ENCODE results near the gene TRIM67.
A peak's percentile ranks its signal among the peaks of the same experiment; 100 is the strongest.
"Not testable (repeated sequence)": the region's sequence is repeated elsewhere in the genome, so short reads cannot be mapped to it uniquely, and the experiment has no call there.

TRIM67 gene

DNA sequence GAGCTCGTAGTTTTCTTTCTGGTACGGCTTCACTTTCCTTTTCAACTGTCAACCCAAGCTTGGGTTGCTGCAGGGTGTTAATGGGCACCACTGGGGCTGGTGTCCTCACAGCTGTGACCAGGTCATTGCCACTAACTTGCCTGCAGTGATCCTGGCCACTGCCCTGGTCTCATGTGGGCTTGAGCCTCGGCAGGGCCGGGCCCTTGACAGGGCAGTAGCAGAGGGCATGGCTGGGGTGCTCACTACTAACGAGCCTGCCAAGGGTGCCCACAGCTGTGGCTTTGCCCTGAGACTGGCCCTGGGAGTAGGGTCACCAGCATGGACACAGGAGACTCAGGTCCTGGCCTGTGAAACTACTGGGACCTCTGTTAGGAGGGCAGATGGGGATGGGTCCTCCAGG, 47.7 kb downstream of the TRIM67 start:
- no peak for DNase-seq

- DNase-seq = no peak
Measured at GRCh38 chr1:231210126-231210525, 48.3 kb downstream of the TRIM67 start.

- peak; percentile 27 for DNase-seq
Measured at GRCh38 chr1:231211005-231211857, 49.4 kb downstream of the TRIM67 start.

DNA sequence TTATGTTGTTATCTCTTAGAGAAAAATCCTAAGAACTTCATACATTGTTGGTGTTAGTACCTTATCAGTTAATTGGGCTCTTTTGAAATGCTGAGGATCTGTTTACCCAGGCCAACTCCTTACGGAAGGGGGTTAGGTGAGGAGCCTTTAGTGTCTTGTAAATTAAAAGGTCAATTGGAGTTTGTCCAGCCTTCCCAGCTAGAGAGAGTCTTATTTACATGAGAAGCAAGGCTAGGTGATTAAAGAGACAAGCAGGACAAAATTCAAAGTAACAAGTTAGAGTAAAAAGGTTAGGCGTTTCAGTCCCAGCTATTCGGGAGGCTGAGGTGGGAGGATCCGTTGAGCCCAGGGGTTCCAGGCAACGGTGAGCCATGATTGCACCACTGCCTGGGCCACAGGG, 50.4 kb downstream of the TRIM67 start:
- DNase-seq = not testable (repeated sequence)

DNA sequence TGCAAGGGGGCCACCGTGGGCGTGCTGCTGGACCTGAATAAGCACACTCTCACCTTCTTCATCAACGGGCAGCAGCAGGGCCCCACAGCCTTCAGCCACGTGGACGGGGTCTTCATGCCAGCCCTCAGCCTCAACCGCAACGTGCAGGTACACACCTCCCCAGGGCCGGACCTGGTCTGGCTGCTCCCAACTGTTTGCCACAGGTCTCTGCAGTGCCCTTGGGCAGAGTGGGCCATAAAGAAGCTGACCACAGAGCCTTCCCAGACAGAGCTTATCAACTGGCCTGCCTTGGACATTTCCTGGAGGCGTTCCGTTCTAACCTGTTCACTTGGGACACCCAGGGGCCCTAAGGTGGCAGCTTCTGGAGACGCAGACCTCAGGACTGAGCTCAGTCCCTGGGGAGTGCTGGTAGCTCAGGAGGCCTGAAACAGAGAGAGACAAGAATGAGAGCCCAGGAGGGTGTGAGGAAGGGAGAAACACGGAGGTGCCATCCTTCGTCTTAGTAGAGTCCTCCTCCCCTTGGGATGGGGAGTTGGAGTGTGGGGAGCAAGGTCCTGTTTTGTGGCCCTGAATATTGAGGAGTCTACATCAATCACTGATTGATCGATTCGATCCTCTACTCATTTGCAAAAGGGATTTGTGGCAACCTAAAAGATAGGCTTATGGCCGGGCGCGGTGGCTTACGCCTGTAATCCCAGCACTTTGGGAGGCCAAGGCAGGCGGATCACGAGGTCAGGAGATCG, 52.1 kb downstream of the TRIM67 start:
- no peak for DNase-seq

GRCh38 chr1:231214918-231215680, 53.2 kb downstream of the TRIM67 start:
- DNase-seq = no peak

DNA sequence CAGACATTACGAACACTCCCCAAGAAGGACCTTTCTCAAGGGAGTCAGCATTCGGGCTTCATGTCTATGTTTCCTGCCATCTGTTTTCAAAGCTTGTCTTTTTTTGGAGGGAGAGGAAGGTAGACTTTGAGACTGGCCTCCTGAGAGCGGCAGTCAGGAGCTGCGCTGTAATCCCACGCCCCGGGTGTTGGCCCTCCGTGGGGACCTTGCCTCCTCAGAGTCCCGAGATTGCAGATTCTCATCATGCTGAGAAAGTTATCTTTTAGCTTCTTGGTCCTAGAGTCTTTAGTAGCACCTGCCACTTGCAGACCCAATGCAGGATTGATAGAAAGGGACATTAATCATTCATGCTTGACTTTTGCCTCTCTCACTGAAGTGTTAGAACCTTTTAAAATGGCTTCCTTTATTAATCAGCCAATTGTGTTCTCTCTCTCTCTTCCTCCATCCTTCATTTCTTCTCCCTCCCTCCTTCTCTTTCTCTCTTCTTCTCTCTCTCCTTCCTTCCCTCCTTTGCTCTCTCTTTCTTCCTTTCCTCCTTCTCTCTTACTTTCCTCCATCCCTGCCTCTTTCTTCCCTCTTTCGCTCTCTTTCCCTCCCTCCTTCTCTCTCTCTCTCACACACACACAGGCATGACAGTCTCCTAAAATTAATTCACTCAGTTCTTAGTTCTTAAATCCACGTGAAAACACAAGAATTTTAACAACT, 54.0 kb downstream of the TRIM67 start:
- no peak for DNase-seq

DNA sequence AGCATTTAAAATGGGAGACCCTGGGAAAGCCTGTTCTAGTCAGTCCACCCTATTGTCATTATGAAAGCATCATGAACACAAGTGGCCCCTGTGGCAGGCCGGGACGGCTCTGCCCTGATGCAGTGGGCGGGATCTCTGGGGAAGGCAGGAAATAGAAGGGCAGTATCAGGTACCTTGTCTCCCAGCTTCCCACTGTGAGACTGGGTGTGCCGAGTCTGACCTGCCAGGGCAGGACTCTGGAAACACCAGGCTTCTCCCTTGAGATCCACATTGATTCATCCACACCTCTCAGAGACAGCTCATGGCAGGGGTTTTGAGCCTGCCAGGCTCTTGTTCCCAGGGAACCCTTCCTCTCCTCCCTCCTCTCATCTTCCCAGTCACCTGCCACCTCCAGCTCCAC, 54.6 kb downstream of the TRIM67 start:
- DNase-seq = no peak

- DNase-seq = no peak
Measured at GRCh38 chr1:231217056-231217455, 55.2 kb downstream of the TRIM67 start.

DNA sequence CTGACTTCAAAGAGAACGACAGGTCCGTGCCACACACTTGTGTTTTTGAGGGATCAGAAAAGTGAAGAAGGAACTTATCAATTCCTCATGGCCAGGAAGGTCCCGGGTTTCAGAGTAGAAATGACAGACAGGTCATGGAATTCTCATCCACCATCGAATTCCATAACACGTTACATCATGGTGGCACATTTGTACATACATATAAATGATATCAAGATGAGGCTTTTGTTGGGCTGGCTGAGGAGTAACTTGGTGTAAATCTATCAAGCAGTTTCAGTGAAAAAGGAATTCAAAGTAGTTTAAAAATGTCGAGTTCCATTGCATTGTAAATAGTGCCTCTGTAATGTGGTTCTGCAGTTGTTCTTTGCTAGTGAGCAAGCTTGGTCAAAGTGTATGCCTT, 56.2 kb downstream of the TRIM67 start:
- DNase-seq = no peak

DNA sequence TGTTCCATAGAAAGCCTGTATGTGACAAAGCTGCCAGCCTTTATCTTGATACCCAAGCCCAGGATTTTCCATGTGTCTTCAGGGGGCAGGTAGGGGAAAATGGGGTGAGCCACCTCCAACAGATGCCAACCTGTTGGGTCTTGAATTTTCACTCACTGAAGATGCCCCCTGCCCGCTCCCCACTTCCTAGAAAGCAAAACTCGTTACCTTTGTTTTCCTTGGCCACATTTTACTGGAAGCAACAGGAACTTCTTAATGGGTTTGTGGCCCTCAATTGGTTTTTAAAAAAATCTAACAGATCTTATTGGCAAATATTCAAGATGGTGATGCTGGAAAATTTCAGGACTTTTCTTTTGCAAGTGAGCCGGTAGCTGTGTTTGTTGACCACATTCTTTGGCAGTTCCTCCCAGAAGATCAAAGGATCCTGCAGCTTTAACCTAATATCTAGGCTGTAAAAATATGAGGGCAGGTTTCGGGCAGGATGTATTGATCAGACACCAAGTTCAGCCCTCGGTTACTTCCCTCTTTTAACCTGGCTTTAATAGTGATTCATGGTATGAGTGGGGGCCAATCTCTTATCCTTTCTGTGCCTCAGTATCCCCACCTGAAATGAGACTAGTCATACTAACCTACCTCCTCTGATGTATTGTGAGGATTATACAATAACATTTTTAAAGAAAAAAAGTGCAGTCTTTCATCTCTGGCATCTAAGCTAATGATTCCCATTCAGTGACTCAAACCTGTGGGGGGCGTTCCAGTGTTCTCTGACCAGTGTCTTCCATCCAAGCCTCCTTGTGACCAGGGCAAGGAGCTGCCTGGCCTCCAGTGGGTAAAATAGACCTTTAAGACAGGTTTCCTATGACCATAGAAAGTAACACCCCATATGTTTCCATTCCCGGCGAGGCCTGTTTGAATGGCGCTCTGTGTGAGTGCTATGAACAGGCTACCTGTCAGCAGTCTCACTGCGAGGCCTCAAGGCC, 57.9 kb downstream of the TRIM67 start:
- no peak for DNase-seq

GRCh38 chr1:231220801-231221200, 58.9 kb downstream of the TRIM67 start:
- no peak for DNase-seq

GRCh38 chr1:231226156-231226555, 64.3 kb downstream of the TRIM67 start:
- no peak for DNase-seq

- no peak for DNase-seq
Measured at GRCh38 chr1:231231511-231231910, 69.7 kb downstream of the TRIM67 start.

DNA sequence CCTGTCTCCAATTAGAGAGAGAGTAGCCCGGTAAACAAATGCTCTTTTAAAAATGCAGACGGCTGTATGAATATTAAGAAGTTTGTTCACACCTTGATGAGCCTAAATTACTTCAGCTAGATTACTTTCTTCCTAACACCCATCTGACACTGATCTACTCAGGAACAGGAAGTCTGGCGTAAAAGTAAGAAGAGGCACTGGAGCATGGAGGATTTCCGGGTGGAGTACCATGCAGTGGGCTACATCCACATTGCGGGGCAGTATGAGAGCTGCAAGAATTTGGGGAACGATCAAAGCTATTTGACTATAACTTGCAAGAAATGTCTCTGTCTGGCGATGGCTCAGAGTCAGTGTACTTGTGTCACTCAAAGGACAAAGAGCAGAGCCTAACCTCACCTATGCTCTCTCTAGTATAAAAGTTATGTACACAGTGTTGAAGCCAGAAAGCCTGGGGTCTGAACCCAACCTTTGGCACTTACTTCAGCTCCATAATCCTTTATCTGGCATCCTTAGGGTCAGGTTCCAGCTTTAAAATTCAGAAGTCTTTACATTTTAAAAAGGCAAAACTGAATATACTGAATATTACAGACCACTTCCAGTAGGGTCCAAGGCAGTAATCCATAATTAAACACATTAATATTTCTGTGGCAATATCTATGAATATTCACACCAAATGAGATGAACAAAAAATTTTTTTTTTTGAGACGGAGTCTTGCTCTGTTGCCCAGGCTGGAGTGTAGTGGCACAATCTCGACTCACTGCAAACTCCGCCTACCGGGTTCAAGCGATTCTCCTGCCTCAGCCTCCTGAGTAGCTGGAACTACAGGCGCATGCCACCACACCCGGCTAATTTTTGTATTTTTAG, 71.2 kb downstream of the TRIM67 start:
- no peak for DNase-seq

- no peak for DNase-seq
Measured at GRCh38 chr1:231233735-231234417, 72.0 kb downstream of the TRIM67 start.

- DNase-seq = no peak
Measured at GRCh38 chr1:231234506-231234905, 72.6 kb downstream of the TRIM67 start.

DNA sequence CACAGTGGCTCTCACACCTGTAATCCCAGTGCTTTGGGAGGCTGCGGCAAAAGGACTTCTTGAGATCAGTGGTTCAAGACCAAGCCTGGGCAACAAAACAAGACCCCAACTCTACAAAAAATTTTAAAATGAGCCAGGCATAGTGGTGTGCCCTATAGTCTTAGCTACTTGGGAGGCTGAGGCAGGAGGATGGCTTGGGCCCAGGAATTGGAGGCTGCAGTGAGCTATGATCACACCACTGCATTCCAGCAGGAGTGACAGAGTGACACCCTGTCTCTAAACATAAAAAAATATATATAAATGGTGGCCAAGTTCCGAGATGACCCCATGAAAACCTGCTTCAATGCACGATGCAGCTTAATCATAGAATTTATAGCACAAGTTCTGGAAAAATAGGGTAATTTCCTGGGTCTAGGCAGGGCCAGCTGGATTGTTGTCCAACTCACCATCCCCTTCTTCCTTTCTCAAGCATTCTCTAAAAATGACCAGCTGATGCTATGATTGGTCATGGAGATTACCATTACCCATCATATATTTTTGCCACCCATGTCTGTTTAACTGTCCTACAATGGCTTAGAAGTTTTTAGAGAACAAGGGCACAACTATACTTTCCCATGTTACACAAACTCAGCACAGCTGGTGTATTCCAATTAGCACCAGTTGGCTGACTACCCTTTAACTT, 73.8 kb downstream of the TRIM67 start:
- DNase-seq = no peak

GRCh38 chr1:231236208-231236591, 74.3 kb downstream of the TRIM67 start:
- no peak for DNase-seq

All from NCI-H526 treated with DMSO at 0.1 percent for 48 hours (cell line).